ENCODE measurements around the gene NPAS3.

NPAS3 gene

GRCh38 chr14:33017016-33017415, 78.3 kb downstream of the NPAS3 start:
- no peak for DNase-seq

DNA sequence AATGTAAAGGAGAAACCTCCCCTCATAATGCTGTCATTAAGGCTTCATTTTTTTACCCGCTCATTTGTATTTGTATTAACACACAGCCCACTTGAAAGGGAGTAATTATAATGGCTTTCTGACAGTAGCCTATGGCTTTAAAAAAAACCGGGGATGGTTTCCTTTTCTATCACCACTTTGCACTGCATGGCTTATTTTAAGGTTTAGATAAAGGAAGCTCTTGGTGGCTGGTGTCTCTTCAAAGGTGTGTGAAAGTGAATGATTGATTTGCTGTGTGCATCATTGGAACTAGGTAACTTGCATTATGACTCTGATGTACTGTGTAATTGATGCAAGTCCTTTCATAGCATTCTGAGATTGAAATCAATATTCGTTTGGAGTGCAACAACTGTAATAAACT, 80.7 kb downstream of the NPAS3 start:
- no peak for DNase-seq

DNA sequence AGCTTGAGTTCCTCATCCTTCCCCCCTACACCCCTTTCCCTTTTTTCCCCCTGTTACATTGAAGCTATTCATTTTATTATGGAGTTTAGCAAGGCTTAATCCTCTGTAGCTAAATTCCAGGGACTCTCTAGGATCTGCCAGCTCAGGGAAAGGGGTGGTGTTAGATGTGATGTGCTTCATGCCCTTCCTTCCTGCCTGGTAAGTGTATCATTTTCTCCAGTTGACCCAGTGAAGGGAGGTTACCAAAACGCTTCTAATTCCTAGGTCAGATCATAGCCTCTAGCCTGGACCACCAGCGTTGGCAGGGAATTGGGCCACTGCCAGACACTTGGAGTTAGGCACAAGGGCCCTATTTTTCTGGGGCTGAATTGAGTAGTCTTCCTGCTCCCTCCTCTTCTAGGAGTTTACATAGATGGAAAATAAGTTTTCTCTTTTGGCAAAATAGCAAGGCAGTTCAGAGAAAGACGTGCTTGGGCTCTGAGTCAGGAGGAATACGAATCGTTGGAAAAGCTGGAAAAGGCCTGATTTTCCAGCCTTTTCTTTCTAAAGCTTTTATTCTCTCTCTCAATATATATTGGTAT, 88.3 kb downstream of the NPAS3 start:
- no peak for DNase-seq

GRCh38 chr14:33029511-33029910, 90.8 kb downstream of the NPAS3 start:
- no peak for DNase-seq

- DNase-seq: no peak
Observed at GRCh38 chr14:33030386-33030785, 91.7 kb downstream of the NPAS3 start.

GRCh38 chr14:33035416-33036194, 96.9 kb downstream of the NPAS3 start:
- DNase-seq: no peak

DNA sequence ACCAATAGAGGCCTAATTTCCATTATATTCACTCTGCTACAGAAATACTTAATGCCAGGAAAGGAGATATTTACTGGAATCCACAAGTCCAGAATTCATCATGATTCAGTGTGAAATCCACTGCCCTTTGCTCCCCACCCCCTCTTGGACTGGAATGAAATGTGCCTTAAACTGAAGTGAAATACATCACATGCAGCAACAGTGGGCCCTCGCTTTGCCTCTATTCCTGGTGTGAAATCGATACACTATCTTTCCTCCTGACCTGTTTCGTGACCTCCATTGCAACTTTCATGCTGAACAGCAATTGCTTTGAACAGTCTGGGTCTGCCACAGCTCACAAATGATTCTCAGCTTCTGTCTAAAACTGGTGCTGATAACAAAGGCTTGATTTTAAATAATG, 100.6 kb downstream of the NPAS3 start:
- no peak for DNase-seq

- DNase-seq: no peak
Observed at GRCh38 chr14:33040372-33041140, 101.9 kb downstream of the NPAS3 start.

DNA sequence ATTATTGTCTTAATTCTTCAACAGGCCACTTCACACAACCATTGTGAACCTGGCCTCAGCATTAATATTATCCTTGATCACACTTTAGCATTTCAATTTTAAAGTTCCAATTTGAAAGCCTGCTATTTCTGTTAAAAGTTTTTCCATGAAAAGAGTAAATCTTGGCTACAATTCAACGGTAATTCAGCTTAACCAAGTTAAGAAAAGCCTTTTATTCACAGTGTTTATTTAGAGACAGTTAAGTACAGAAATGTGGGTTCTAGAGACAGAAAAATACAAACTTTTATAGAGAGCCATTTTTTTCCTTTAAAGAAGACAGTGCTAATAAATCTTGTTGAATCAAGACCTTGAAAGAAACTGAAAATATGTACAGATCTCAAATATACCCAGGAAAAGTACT, 103.9 kb downstream of the NPAS3 start:
- no peak for DNase-seq

- DNase-seq: no peak
Observed at GRCh38 chr14:33045760-33046159, 107.1 kb downstream of the NPAS3 start.

GRCh38 chr14:33052943-33053342, 114.3 kb downstream of the NPAS3 start:
- DNase-seq: no peak

DNA sequence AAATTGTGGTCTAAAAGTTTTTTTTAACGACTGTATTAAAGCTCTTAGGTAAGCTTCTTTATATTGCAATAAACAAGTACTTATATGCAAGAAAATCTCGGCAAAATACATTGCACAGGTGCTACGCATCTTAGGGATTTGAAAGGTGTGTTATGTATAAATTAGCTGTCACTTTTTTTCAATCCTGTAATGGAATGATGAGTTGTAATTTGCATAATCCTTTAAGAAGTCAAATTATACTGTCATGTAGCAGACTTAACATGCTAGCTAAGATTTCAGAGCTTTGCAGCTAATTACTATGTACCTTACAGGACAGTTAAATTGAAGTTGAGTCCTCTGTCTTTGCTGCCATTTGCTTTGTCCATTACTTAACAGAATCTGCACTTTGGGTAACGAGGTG, 117.5 kb downstream of the NPAS3 start:
- no peak for DNase-seq

DNA sequence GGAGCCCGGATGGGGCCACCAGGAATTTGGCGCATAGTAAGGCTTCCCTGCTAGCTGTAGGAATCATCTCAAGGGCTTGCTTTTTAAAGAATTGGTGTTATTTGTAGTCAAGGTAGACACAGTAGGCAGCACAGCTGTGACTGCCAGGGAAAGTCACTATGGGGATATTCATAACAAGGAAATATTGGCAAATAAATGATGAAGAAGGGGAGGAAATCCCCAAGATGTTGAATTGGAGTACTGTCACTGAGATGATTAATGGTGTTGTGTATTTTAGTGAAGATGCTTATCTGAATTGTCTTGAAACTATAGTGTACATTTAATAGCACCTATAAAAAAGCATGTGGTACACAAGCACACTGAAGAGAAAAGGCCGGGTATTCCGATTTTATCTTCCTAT, 118.9 kb downstream of the NPAS3 start:
- DNase-seq: no peak

GRCh38 chr14:33061667-33062325, 123.1 kb downstream of the NPAS3 start:
- DNase-seq: no peak

DNA sequence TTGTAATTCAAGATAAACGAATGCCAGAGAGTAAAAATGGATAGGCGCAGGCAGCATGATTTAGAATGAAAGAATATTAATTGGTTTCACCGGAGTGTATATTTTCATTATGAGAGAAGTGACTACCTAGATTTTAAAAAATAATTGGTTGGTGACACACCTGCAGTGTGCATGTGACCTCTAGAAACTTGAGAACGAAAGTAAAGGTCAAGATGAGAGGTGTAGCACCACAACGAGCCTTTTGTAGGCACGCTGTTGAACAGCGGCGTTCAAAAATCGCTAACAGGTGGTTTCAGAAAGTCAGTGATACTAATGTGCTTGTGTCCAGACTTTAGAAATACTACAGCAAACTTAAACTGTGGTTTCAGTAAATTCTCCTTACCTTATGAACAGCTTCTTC, 123.8 kb downstream of the NPAS3 start:
- no peak for DNase-seq

DNA sequence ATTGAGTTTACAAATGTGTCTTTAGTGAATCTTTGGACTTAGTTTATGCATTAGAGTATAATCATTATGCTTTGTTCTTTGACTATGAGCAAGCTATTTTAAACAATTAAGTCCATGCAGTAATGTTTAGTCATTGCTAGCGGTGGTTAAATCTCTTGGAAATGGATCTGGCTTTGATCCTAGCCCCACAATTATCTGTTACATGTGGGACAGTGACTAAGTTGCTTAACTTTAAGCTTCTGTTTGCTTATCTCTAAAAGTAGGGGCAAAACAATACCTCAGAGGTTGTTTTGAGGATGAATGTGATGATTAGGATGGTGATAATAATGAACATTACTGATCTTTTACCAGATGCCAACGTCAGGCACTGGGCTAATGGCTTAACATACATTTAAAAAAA, 124.2 kb downstream of the NPAS3 start:
- no peak for DNase-seq

DNA sequence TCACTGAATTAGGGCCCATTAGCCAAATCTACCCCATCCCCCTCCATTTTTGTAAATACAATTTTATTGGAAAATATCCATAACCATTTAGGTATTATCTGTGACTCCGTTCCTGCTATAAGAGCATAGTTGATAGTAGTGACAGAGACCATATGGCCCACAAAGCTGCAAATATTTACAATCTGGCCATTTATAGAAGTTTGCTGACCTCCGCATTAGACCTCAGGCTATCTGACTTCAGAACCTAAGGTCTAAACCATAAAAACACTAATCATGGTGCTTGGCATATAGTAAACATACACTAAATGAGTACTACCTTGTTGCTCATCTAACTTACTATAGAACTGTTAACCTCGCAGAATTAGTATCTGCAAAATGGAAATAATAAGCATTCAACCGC, 124.8 kb downstream of the NPAS3 start:
- no peak for DNase-seq

- DNase-seq: no peak
Observed at GRCh38 chr14:33065634-33066033, 127.0 kb downstream of the NPAS3 start.

- no peak for DNase-seq
Observed at GRCh38 chr14:33068040-33068439, 129.4 kb downstream of the NPAS3 start.

GRCh38 chr14:33068626-33069025, 129.9 kb downstream of the NPAS3 start:
- no peak for DNase-seq

DNA sequence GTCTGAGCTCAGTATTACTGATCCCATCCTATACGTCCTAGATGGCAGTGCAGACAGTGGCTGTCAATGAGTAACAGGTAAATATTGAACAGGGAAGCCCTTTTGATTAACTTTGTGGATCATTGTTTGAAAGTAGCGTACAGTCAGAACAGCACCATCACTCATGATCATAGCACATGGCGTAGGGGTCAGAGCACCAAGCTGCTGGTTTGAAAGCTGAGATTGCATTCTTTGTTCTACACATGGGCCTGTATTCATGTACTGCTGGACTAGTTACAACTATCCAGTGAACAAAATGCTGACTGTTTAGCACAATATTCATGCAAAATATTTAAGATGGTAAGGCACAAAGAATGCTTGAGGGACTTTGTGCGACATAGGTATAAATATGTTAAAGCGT, 131.8 kb downstream of the NPAS3 start:
- DNase-seq: no peak

DNA sequence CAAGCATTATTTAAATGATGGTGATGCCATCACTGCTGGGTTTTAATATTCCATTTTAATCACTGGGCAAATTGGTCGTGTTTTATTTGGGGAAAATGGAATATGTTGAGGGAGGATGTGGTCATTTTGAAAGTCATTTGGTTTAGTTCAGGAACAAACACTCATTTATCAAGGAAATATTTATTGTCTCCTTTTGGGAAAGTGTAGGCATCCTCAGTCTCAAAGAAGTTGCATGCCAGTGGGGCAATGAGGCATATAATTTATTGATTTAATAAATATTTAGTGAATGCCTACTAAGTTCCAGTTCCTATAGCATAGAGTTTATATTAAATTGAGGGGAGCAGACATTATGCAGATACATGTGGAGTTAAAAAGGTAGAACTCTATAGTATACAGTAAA, 134.3 kb downstream of the NPAS3 start:
- DNase-seq: no peak

DNA sequence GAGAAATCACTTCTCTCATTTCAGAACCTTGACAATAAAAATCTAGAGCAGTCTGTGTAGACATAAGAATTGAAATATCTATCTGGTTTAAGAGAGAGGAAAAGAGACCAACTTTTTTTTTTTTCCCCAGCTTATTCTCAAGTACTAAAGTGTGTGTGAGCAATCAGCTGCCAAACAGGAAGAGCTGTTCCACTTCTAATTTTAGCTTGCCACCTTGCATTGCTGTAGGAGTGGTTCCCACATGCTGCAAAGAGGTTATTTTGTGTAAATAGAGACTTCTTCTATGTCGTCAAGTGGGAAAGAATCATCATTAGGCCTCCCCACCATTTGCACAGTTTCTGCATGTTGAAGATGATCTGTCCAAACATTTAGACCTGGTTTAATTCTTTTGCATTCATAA, 142.6 kb downstream of the NPAS3 start:
- DNase-seq: no peak

GRCh38 chr14:33085799-33086198, 147.1 kb downstream of the NPAS3 start:
- no peak for DNase-seq
